ENCODE results near the gene GADD45GIP1. TPM values are rescaled to one million over a fixed set of nuclear protein-coding genes. Genes with fewer than 3 reads are reported as not detected.
A peak's percentile ranks its signal among the peaks of the same experiment; 100 is the strongest.

The GADD45GIP1 gene
- total RNA-seq, 1 donor, result 15.2 TPM

DNA sequence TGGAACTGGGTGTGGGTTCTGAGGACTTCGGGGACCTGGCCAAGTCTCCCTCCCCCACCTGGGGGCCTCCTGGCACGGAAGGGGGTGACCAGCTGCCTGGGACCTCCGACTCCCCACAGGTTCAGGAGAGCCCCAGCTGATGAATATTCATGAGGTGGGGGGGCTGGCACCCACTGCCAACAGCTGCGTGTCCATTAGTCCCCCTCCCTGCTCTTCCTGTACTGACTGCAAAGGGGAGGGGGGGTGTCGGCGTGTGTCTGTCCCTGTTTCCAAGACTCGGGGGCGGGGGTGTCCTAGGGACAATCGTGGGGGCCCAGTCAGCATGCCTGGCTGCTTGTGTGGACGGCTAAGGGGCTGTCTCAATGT is 27.6 kb upstream of the GADD45GIP1 start:
- peak overlapping the region; percentile 69 for H2AFZ ChIP-seq (ENCODE audit: low read length)
- peak overlapping the region; percentile 23 for H3K4me2 ChIP-seq (ENCODE audit: insufficient read depth, low read length)
- H3K9me3 ChIP-seq (ENCODE audit: low read depth, low read length), result no peaks in the 10 kb centered on the region
- peak; percentile 71 for DNase-seq (ENCODE audit: insufficient read length, low spot score, missing footprints)
- no peaks in the 10 kb centered on the region for H4K20me1 ChIP-seq (ENCODE audit: insufficient read depth, low read length)
- H3K27me3 ChIP-seq (ENCODE audit: insufficient read depth, low read length), result peaks cover 4% of the 10 kb centered on the region
- no peak overlapping the region for H3K4me3 ChIP-seq (ENCODE audit: insufficient read depth, low read length)
- TF ChIP-seq, protein P1, sequence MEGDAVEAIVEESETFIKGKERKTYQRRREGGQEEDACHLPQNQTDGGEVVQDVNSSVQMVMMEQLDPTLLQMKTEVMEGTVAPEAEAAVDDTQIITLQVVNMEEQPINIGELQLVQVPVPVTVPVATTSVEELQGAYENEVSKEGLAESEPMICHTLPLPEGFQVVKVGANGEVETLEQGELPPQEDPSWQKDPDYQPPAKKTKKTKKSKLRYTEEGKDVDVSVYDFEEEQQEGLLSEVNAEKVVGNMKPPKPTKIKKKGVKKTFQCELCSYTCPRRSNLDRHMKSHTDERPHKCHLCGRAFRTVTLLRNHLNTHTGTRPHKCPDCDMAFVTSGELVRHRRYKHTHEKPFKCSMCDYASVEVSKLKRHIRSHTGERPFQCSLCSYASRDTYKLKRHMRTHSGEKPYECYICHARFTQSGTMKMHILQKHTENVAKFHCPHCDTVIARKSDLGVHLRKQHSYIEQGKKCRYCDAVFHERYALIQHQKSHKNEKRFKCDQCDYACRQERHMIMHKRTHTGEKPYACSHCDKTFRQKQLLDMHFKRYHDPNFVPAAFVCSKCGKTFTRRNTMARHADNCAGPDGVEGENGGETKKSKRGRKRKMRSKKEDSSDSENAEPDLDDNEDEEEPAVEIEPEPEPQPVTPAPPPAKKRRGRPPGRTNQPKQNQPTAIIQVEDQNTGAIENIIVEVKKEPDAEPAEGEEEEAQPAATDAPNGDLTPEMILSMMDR (IDR thresholded peaks at IDR 0.05; ENCODE audit: extremely low read depth, low read depth, low read length), result no peak
- peaks cover 16% of the 10 kb centered on the region for H3K4me1 ChIP-seq (ENCODE audit: insufficient read depth, low read length)
- H3K36me3 ChIP-seq (ENCODE audit: insufficient read depth, low read length), result no peaks in the 10 kb centered on the region
- H3K79me2 ChIP-seq (ENCODE audit: insufficient read depth, low read length), result no peaks in the 10 kb centered on the region
- H3K27ac ChIP-seq (ENCODE audit: low read depth, low read length), result no peak overlapping the region

DNA sequence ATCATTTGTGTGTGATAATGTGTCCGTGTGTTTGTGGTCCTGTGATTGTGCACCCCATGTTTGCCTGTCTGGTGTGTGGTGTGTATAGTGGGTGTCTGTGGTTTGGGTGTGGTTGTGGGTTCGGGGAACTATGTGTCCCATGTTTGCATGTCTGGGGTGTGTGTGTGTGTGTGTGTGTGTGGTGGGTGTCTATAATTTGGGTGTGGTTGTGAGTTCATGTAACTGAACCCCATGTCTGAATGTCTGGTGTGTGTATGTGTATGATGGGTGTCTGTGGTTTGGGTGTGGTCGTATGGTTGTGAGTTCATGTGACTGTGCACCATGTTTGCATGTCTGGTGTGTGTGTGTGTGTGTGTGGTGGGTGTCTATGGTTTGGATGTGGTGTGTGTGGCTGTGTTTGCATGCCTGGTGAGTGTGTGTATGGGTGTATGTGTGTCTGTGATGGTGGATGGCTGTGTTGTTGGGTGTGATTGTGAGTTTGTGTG is 27.2 kb upstream of the GADD45GIP1 start:
- TF ChIP-seq, protein P1 (IDR thresholded peaks at IDR 0.05; ENCODE audit: extremely low read depth, low read depth, low read length), result no peak
- peaks cover 16% of the 10 kb centered on the region for H3K4me1 ChIP-seq (ENCODE audit: insufficient read depth, low read length)
- H3K36me3 ChIP-seq (ENCODE audit: insufficient read depth, low read length), result no peaks in the 10 kb centered on the region
- DNase-seq (ENCODE audit: insufficient read length, low spot score, missing footprints), result peak; percentile 59
- no peaks in the 10 kb centered on the region for H3K79me2 ChIP-seq (ENCODE audit: insufficient read depth, low read length)
- H2AFZ ChIP-seq (ENCODE audit: low read length), result no peak overlapping the region
- H3K4me3 ChIP-seq (ENCODE audit: insufficient read depth, low read length), result no peak overlapping the region
- no peak overlapping the region for H3K27ac ChIP-seq (ENCODE audit: low read depth, low read length)
- no peaks in the 10 kb centered on the region for H3K9me3 ChIP-seq (ENCODE audit: low read depth, low read length)
- H4K20me1 ChIP-seq (ENCODE audit: insufficient read depth, low read length), result no peaks in the 10 kb centered on the region
- peaks cover 4% of the 10 kb centered on the region for H3K27me3 ChIP-seq (ENCODE audit: insufficient read depth, low read length)
- H3K4me2 ChIP-seq (ENCODE audit: insufficient read depth, low read length), result no peak overlapping the region

DNA sequence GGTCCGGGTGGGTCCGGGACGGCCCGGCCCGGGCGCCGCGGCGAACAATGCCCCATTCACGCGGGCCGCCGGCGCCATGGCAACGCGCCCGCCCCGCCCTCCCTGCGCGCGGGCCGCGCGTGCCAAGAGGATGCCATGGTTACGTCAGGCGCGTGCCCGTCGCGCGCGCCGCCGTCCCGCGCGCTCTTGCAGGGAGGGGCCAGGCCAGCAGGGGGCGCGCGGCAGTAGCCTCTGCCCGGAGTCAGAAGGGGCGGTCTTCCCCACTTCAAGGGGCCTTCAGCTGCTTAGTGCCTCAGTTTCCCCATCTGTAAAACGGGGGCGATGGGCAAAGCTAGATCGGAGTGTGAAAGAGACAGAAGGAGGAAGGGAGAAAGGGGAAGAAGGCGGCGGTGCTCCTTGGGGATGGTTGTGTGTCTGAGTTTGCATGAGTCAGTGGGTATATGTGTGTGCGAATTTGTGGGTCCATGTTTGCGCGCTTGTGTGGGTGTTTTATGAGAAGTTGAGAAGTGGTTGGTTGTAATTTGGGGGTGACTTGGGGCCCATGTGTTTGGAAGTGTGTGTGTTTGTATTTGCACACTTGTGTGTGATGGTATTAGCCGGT is 26.6 kb upstream of the GADD45GIP1 start:
- H3K4me2 ChIP-seq (ENCODE audit: insufficient read depth, low read length), result peak overlapping the region; percentile 79
- H3K4me3 ChIP-seq (ENCODE audit: insufficient read depth, low read length), result peak overlapping the region; percentile 68
- H4K20me1 ChIP-seq (ENCODE audit: insufficient read depth, low read length), result no peaks in the 10 kb centered on the region
- H3K9me3 ChIP-seq (ENCODE audit: low read depth, low read length), result no peaks in the 10 kb centered on the region
- H3K79me2 ChIP-seq (ENCODE audit: insufficient read depth, low read length), result no peaks in the 10 kb centered on the region
- peaks cover 4% of the 10 kb centered on the region for H3K27me3 ChIP-seq (ENCODE audit: insufficient read depth, low read length)
- TF ChIP-seq, protein P1 (IDR thresholded peaks at IDR 0.05; ENCODE audit: extremely low read depth, low read depth, low read length), result peak; percentile 70
- H3K36me3 ChIP-seq (ENCODE audit: insufficient read depth, low read length), result no peaks in the 10 kb centered on the region
- H3K27ac ChIP-seq (ENCODE audit: low read depth, low read length), result no peak overlapping the region
- DNase-seq (ENCODE audit: insufficient read length, low spot score, missing footprints), result peak; percentile 99
- H2AFZ ChIP-seq (ENCODE audit: low read length), result peak overlapping the region; percentile 92
- H3K4me1 ChIP-seq (ENCODE audit: insufficient read depth, low read length), result peaks cover 16% of the 10 kb centered on the region

DNA sequence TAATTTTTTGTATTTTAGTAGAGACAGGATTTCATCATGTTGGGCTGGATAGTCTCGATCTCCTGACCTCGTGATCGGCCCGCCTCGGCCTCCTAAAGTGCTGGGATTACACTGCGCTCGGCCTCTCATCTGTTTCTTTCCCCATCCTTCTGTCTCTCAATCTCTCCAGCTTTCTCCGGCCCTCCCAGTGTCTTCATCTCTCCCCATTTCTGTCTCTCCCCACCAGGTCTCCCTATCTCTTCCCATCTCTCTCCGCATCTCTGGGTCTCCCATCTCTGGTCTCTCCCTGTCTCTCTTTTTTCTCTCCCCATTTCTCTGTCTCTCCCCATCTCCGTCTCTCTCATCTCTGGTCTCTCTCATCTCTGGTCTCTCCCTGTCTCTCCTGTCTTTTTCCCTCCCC is 26.1 kb upstream of the GADD45GIP1 start:
- Histone ChIP-seq H3K27me3 (ENCODE audit: insufficient read depth, low read length) (peaks cover 4% of the 10 kb centered on the region), H3K4me3 (ENCODE audit: insufficient read depth, low read length) (peak overlapping the region; percentile 68), H3K27ac (ENCODE audit: low read depth, low read length) (no peak overlapping the region), H3K36me3 (ENCODE audit: insufficient read depth, low read length) (no peaks in the 10 kb centered on the region), H3K79me2 (ENCODE audit: insufficient read depth, low read length) (no peaks in the 10 kb centered on the region), H3K9me3 (ENCODE audit: low read depth, low read length) (no peaks in the 10 kb centered on the region), H4K20me1 (ENCODE audit: insufficient read depth, low read length) (no peaks in the 10 kb centered on the region), H2AFZ (ENCODE audit: low read length) (peak overlapping the region; percentile 92), H3K4me2 (ENCODE audit: insufficient read depth, low read length) (peak overlapping the region; percentile 79), H3K4me1 (ENCODE audit: insufficient read depth, low read length) (peaks cover 16% of the 10 kb centered on the region)
- no peak for DNase-seq (ENCODE audit: insufficient read length, low spot score, missing footprints)
- TF ChIP-seq, protein P1 (IDR thresholded peaks at IDR 0.05; ENCODE audit: extremely low read depth, low read depth, low read length), result no peak

All from osteoblast (primary cell).